ENCODE measurements around the gene APOL6.

GRCh38 chr22:35633520-35633919, 14.7 kb upstream of the APOL6 start:
- TF ChIP-seq CTCF (IDR thresholded peaks at IDR 0.05; ENCODE audit: low read length) (no peak), EZH2 (IDR thresholded peaks at IDR 0.05; ENCODE audit: borderline replicate concordance, low read length) (no peak)

Measured in OCI-LY1 (cell line).